Neural progenitor cell (in vitro differentiated cells): ENCODE results near the gene COX5A. TPM values are rescaled to one million over a fixed set of nuclear protein-coding genes. Genes with fewer than 3 reads are reported as not detected.

Source experiments
- DNase-seq: peaks from one replicate; pipeline ENCODE4 v3.0.0-alpha.2; 2016; ENCODE audit warnings: low spot score
- H2AFZ ChIP-seq: fragments of 200-600 bp; sonication (generic); replicated peaks from 2 replicates; pipeline ENCODE4 v1.6.1; 2016; ENCODE audit warnings: antibody characterized with exemption
- H3F3A ChIP-seq: fragments of 200-600 bp; sonication (generic); 2 replicates; pipeline ENCODE4 v1.6.1; 2016; ENCODE audit warnings: antibody characterized with exemption, low read depth
- H3K27ac ChIP-seq: fragments of 200-600 bp; sonication (generic); 2 replicates; pipeline ENCODE4 v1.5.1; 2016; ENCODE audit warnings: mild to moderate bottlenecking
- H3K27me3 ChIP-seq: fragments of 200-600 bp; sonication (generic); 2 replicates; pipeline ENCODE4 v1.6.1; 2016; ENCODE audit warnings: mild to moderate bottlenecking, moderate library complexity
- H3K36me3 ChIP-seq: fragments of 200-600 bp; sonication (generic); 2 replicates; pipeline ENCODE4 v1.5.1; 2016
- H3K4me1 ChIP-seq: fragments of 200-600 bp; sonication (generic); 2 replicates; pipeline ENCODE4 v1.6.1; 2016; ENCODE audit warnings: mixed run types
- H3K4me2 ChIP-seq: fragments of 200-600 bp; sonication (generic); 2 replicates; pipeline ENCODE4 v1.6.1; 2016
- H3K4me3 ChIP-seq: fragments of 200-600 bp; sonication (generic); 2 replicates; pipeline ENCODE4 v1.5.1; 2016
- H3K79me2 ChIP-seq: fragments of 200-600 bp; sonication (generic); 2 replicates; pipeline ENCODE4 v1.6.1; 2016; ENCODE audit warnings: low read depth
- H3K9ac ChIP-seq: fragments of 200-600 bp; sonication (generic); 2 replicates; pipeline ENCODE4 v1.6.1; 2016
- H3K9me3 ChIP-seq: fragments of 200-600 bp; sonication (generic); 2 replicates; pipeline ENCODE4 v1.5.1; 2016; ENCODE audit warnings: low read depth
- H4K20me1 ChIP-seq: fragments of 200-600 bp; sonication (generic); 2 replicates; pipeline ENCODE4 v1.6.1; 2016; ENCODE audit warnings: low read depth
- H3K27ac Mint-ChIP-seq: 3 replicates; pipeline ENCODE4 v1.8.0; 2021; ENCODE audit warnings: mixed read lengths
- H3K27me3 Mint-ChIP-seq: 2 replicates; pipeline ENCODE4 v1.8.0; 2022; ENCODE audit warnings: low read depth, mild to moderate bottlenecking, inconsistent platforms, moderate library complexity, mixed read lengths; ENCODE audit not compliant: insufficient read depth
- H3K36me3 Mint-ChIP-seq: 3 replicates; pipeline ENCODE4 v1.8.0; 2021; ENCODE audit warnings: mixed read lengths
- H3K4me1 Mint-ChIP-seq: 3 replicates; pipeline ENCODE4 v1.8.0; 2021; ENCODE audit warnings: mixed read lengths
- H3K4me3 Mint-ChIP-seq: 3 replicates; pipeline ENCODE4 v1.8.0; 2021; ENCODE audit warnings: mild to moderate bottlenecking, moderate library complexity, mixed read lengths
- H3K9me3 Mint-ChIP-seq: 3 replicates; pipeline ENCODE4 v1.8.0; 2020; ENCODE audit warnings: mixed read lengths
- CTCF ChIP-seq: fragments of 200-600 bp; sonication (generic); IDR thresholded peaks from 2 replicates; pipeline ENCODE4 v1.5.1; 2017; ENCODE audit warnings: antibody characterized with exemption, mild to moderate bottlenecking
- EZH2 ChIP-seq: fragments of 200-600 bp; sonication (generic); IDR thresholded peaks from 2 replicates; pipeline ENCODE4 v1.6.1; 2017; ENCODE audit warnings: antibody characterized with exemption, mild to moderate bottlenecking, moderate library complexity
- EZH2phosphoT487 ChIP-seq: fragments of 200-600 bp; sonication (generic); IDR thresholded peaks from 2 replicates; pipeline ENCODE4 v1.6.1; 2017; ENCODE audit warnings: antibody characterized with exemption
- total RNA-seq: library from RNA; depleted of rRNA; stranded (reverse); fragments of >200 nt; gene quantifications from 2 replicates; pipeline ENCODE4 v1.2.3, GENCODE V29; 2015; ENCODE audit warnings: low replicate concordance

COX5A gene
- total RNA-seq = 144 and 200 TPM in 2 replicates

GRCh38 chr15:74937590-74938371 lies at the start of gene COX5A:
Gene COX5A (minus strand): TSS chr15:74938073. CDS start chr15:74938014, 59 bp downstream.
- no peaks in the 10 kb centered on the region for H3K9me3 Mint-ChIP-seq
- peak; percentile 96 for DNase-seq
- H3K4me3 Mint-ChIP-seq = peak within 1 kb of the TSS; percentile 95
- H3K9ac ChIP-seq = peak within 1 kb of the TSS; percentile 56
- peak within 1 kb of the TSS; percentile 23 for H3K27ac Mint-ChIP-seq
- H3K4me1 Mint-ChIP-seq = peaks cover 11% of the 10 kb centered on the region
- no peaks in the 10 kb centered on the region for H3K9me3 ChIP-seq
- H2AFZ ChIP-seq = peak within 1 kb of the TSS; percentile 77
- H3K4me3 ChIP-seq = peak within 1 kb of the TSS; percentile 85
- peaks cover 5% of the 10 kb centered on the region for H3K27me3 Mint-ChIP-seq
- H3K36me3 ChIP-seq = no peaks in the 10 kb centered on the region
- peaks cover 5% of the 10 kb centered on the region for H3K36me3 Mint-ChIP-seq
- peaks cover 4% of the 10 kb centered on the region for H3K4me1 ChIP-seq
- H3K27me3 ChIP-seq = no peaks in the 10 kb centered on the region
- peaks cover 19% of the 10 kb centered on the region for H3F3A ChIP-seq
- TF ChIP-seq EZH2phosphoT487 (no peak), EZH2 (no peak), CTCF (no peak)
- peak within 1 kb of the TSS; percentile 96 for H3K4me2 ChIP-seq
- peak within 1 kb of the TSS; percentile 88 for H3K27ac ChIP-seq
- peaks cover 39% of the 10 kb centered on the region for H4K20me1 ChIP-seq
- H3K79me2 ChIP-seq = peaks cover 48% of the 10 kb centered on the region

- no peaks in the 10 kb centered on the region for H4K20me1 ChIP-seq
- H3K36me3 ChIP-seq = no peaks in the 10 kb centered on the region
- DNase-seq = no peak
- H3K4me1 Mint-ChIP-seq = peaks cover 3% of the 10 kb centered on the region
- no peak overlapping the region for H3K9ac ChIP-seq
- H2AFZ ChIP-seq = no peak overlapping the region
- no peak for TF ChIP-seq CTCF
- no peak for TF ChIP-seq EZH2
- no peak for TF ChIP-seq EZH2phosphoT487
- no peak overlapping the region for H3K27ac Mint-ChIP-seq
- no peak overlapping the region for H3K27ac ChIP-seq
- H3K79me2 ChIP-seq = no peaks in the 10 kb centered on the region
- peaks cover 22% of the 10 kb centered on the region for H3K27me3 Mint-ChIP-seq
- H3K9me3 ChIP-seq = no peaks in the 10 kb centered on the region
- H3K4me3 Mint-ChIP-seq = no peak overlapping the region
- H3K4me3 ChIP-seq = no peak overlapping the region
- no peaks in the 10 kb centered on the region for H3K27me3 ChIP-seq
- H3K9me3 Mint-ChIP-seq = no peaks in the 10 kb centered on the region
- H3K4me2 ChIP-seq = no peak overlapping the region
- no peaks in the 10 kb centered on the region for H3K4me1 ChIP-seq
- H3K36me3 Mint-ChIP-seq = no peaks in the 10 kb centered on the region
- H3F3A ChIP-seq = no peaks in the 10 kb centered on the region
These were observed 45.9 kb upstream of the COX5A start for GRCh38 chr15:74983725-74984231.

- no peaks in the 10 kb centered on the region for H3K9me3 ChIP-seq
- no peaks in the 10 kb centered on the region for H3K36me3 Mint-ChIP-seq
- H4K20me1 ChIP-seq = no peaks in the 10 kb centered on the region
- peaks cover 19% of the 10 kb centered on the region for H3K27me3 Mint-ChIP-seq
- H3K4me1 ChIP-seq = no peaks in the 10 kb centered on the region
- H3K4me3 Mint-ChIP-seq = no peak overlapping the region
- no peaks in the 10 kb centered on the region for H3K79me2 ChIP-seq
- no peaks in the 10 kb centered on the region for H3K36me3 ChIP-seq
- H3K9me3 Mint-ChIP-seq = no peaks in the 10 kb centered on the region
- no peak overlapping the region for H3K27ac Mint-ChIP-seq
- H3K27ac ChIP-seq = no peak overlapping the region
- TF ChIP-seq EZH2 (no peak), EZH2phosphoT487 (no peak), CTCF (no peak)
- H2AFZ ChIP-seq = no peak overlapping the region
- no peak overlapping the region for H3K9ac ChIP-seq
- H3K4me2 ChIP-seq = no peak overlapping the region
- H3K4me1 Mint-ChIP-seq = peaks cover 3% of the 10 kb centered on the region
- no peak for DNase-seq
- H3K4me3 ChIP-seq = no peak overlapping the region
- H3F3A ChIP-seq = peaks cover 11% of the 10 kb centered on the region
- H3K27me3 ChIP-seq = no peaks in the 10 kb centered on the region
These were observed 44.3 kb upstream of the COX5A start for GRCh38 chr15:74982183-74982582.
